IMR-90 (cell line): Measurements from ENCODE around the gene HDGF. TPM values are rescaled to one million over a fixed set of nuclear protein-coding genes. Genes with fewer than 3 reads are reported as not detected.

Experiments used
- ATAC-seq: fragments of 200-7000 bp; cut with Tn5 transposase; 2 replicates; pipeline ENCODE4 v1.9.1; 2020; ENCODE audit warnings: low read depth, mild to moderate bottlenecking, moderate library complexity
- BruUV-seq: library from RNA; stranded (reverse); fragments of 400-500 nt; replicated peaks from 2 replicates; lab custom pipeline; 2021; lab: Mats Ljungman, UMichigan
- CTCF ChIA-PET: fragments of 300-600 bp; formaldehyde crosslinking; extraction: SDS; loops from one replicate; lab custom pipeline; 2021; ENCODE audit warnings: antibody characterized with exemption; lab: Yijun Ruan, JAX
- POLR2A ChIA-PET: fragments of 300-600 bp; sonication (Branson Sonifier 250); formaldehyde crosslinking; loops from one replicate; lab custom pipeline; 2022; ENCODE audit warnings: antibody characterized with exemption; ENCODE audit not compliant: unreplicated experiment; lab: Charles Lee
- DNase-seq: peaks from one replicate; pipeline ENCODE4 v3.0.0; 2013
- H2AFZ ChIP-seq: replicated peaks from 2 replicates; pipeline ENCODE3; 2013; ENCODE audit warnings: low read length, mild to moderate bottlenecking; ENCODE audit not compliant: poor library complexity
- H2AK5ac ChIP-seq: 2 replicates; pipeline ENCODE4 v1.6.1; 2013; ENCODE audit warnings: low read depth, low read length, inconsistent platforms
- H2AK9ac ChIP-seq: replicated peaks from 2 replicates; pipeline ENCODE3; 2013; ENCODE audit warnings: mild to moderate bottlenecking, low read depth, low read length, moderate library complexity; ENCODE audit not compliant: poor library complexity
- H2BK120ac ChIP-seq: 2 replicates; pipeline ENCODE4 v1.6.1; 2013; ENCODE audit warnings: low read depth, low read length, inconsistent platforms
- H2BK15ac ChIP-seq: 3 replicates; pipeline ENCODE4 v1.6.1; 2013; ENCODE audit warnings: low read depth, low read length, inconsistent platforms
- H2BK20ac ChIP-seq: 2 replicates; pipeline ENCODE4 v1.6.1; 2013; ENCODE audit warnings: low read depth, mild to moderate bottlenecking, inconsistent platforms, low read length, moderate library complexity
- H2BK5ac ChIP-seq: 2 replicates; pipeline ENCODE4 v1.6.1; 2013; ENCODE audit warnings: mild to moderate bottlenecking, low read depth, low read length, inconsistent platforms; ENCODE audit not compliant: poor library complexity, severe bottlenecking
- H3K14ac ChIP-seq: replicated peaks from 2 replicates; pipeline ENCODE4 v1.6.1; 2013; ENCODE audit warnings: low read depth, low read length, inconsistent platforms
- H3K18ac ChIP-seq: 2 replicates; pipeline ENCODE4 v1.6.1; 2013; ENCODE audit warnings: low read depth, low read length, control low read depth
- H3K23ac ChIP-seq: 2 replicates; pipeline ENCODE4 v1.6.1; 2013; ENCODE audit warnings: low read depth, low read length, inconsistent platforms
- H3K27ac ChIP-seq: 2 replicates; pipeline ENCODE4 v1.5.1; 2013; ENCODE audit warnings: mild to moderate bottlenecking, control low read depth, low read length; ENCODE audit not compliant: insufficient read depth
- H3K27me3 ChIP-seq: 2 replicates; pipeline ENCODE4 v1.6.1; 2013; ENCODE audit warnings: low read length; ENCODE audit not compliant: control insufficient read depth, insufficient read depth
- H3K36me3 ChIP-seq: 2 replicates; pipeline ENCODE4 v1.6.1; 2013; ENCODE audit warnings: low read length, mixed read lengths; ENCODE audit not compliant: control insufficient read depth, insufficient read depth
- H3K4ac ChIP-seq: 2 replicates; pipeline ENCODE4 v1.6.1; 2013; ENCODE audit warnings: low read depth, low read length, inconsistent platforms
- H3K4me1 ChIP-seq: 2 replicates; pipeline ENCODE4 v1.6.1; 2013; ENCODE audit warnings: low read length, mixed read lengths; ENCODE audit not compliant: control insufficient read depth, insufficient read depth
- H3K4me2 ChIP-seq: 2 replicates; pipeline ENCODE4 v1.6.1; 2013; ENCODE audit warnings: low read depth, mild to moderate bottlenecking, control low read depth, low read length, moderate library complexity
- H3K4me3 ChIP-seq: 2 replicates; pipeline ENCODE4 v1.5.1; 2013; ENCODE audit warnings: low read depth, mild to moderate bottlenecking, control low read depth, low read length, moderate library complexity; ENCODE audit not compliant: insufficient read depth
- H3K56ac ChIP-seq: 2 replicates; pipeline ENCODE4 v1.6.1; 2013; ENCODE audit warnings: low read length, inconsistent platforms; ENCODE audit not compliant: insufficient read depth; ENCODE audit errors: extremely low read depth
- H3K79me1 ChIP-seq, 2 experiments: 2 replicates each; pipeline ENCODE4 v1.6.1; 2013; ENCODE audit warnings: low read length in 2 of 2, inconsistent platforms in 1 of 2, low read depth in 1 of 2
- H3K9ac ChIP-seq: 2 replicates; pipeline ENCODE4 v1.6.1; 2013; ENCODE audit warnings: low read depth, low read length, control low read depth
- H3K9me1 ChIP-seq: 2 replicates; pipeline ENCODE4 v1.6.1; 2013; ENCODE audit warnings: low read length, inconsistent platforms; ENCODE audit not compliant: insufficient read depth
- H3K9me3 ChIP-seq: 2 replicates; pipeline ENCODE4 v1.6.1; 2013; ENCODE audit warnings: low read length; ENCODE audit not compliant: control insufficient read depth, insufficient read depth
- H4K20me1 ChIP-seq: 2 replicates; pipeline ENCODE4 v1.6.1; 2013; ENCODE audit warnings: low read length, inconsistent platforms; ENCODE audit not compliant: insufficient read depth
- H4K5ac ChIP-seq: 2 replicates; pipeline ENCODE4 v1.6.1; 2013; ENCODE audit warnings: mild to moderate bottlenecking, low read depth, low read length, control low read depth
- H4K8ac ChIP-seq, 2 experiments: 2 replicates each; pipeline ENCODE4 v1.6.1; 2013; ENCODE audit warnings: low read depth in 2 of 2, low read length in 2 of 2, control low read depth in 1 of 2, inconsistent platforms in 1 of 2
- H4K91ac ChIP-seq: 2 replicates; pipeline ENCODE4 v1.6.1; 2013; ENCODE audit warnings: low read depth, low read length, inconsistent platforms; ENCODE audit not compliant: insufficient read depth
- BHLHE40 ChIP-seq: fragments of 150-350 bp; IDR thresholded peaks from 2 replicates; pipeline ENCODE4 v1.6.1; 2016; ENCODE audit warnings: mild to moderate bottlenecking, low read depth, low read length
- CEBPB ChIP-seq: IDR thresholded peaks from 2 replicates; pipeline ENCODE4 v1.6.1; 2012; ENCODE audit warnings: low read depth, low read length, improper control_type of control experiment
- CHD1 ChIP-seq: IDR thresholded peaks from 2 replicates; pipeline ENCODE4 v1.6.1; 2012; ENCODE audit warnings: low read depth, low read length, improper control_type of control experiment
- CTCF ChIP-seq: conservative IDR thresholded peaks from 2 replicates; pipeline ENCODE4 v1.5.1; 2012; ENCODE audit warnings: mild to moderate bottlenecking, low read depth, low read length, improper control_type of control experiment
- FOS ChIP-seq: fragments of 150-350 bp; IDR thresholded peaks from 2 replicates; pipeline ENCODE4 v1.6.1; 2016; ENCODE audit warnings: low read depth, low read length
- MAFK ChIP-seq: IDR thresholded peaks from 2 replicates; pipeline ENCODE4 v1.6.1; 2012; ENCODE audit warnings: low read depth, low read length, improper control_type of control experiment
- MAZ ChIP-seq: IDR thresholded peaks from 2 replicates; pipeline ENCODE4 v1.6.1; 2012; ENCODE audit warnings: low read depth, mild to moderate bottlenecking, low read length, improper control_type of control experiment, moderate library complexity, borderline replicate concordance
- MXI1 ChIP-seq: IDR thresholded peaks from 2 replicates; pipeline ENCODE4 v1.6.1; 2012; ENCODE audit warnings: low read depth, mild to moderate bottlenecking, low read length, moderate library complexity, borderline replicate concordance
- NFE2L2 ChIP-seq: fragments of 150-350 bp; IDR thresholded peaks from 2 replicates; pipeline ENCODE4 v1.6.1; 2016; ENCODE audit warnings: low read depth, mild to moderate bottlenecking, low read length
- POLR2A ChIP-seq: IDR thresholded peaks from 2 replicates; pipeline ENCODE4 v1.6.1; 2012; ENCODE audit warnings: mild to moderate bottlenecking, low read depth, low read length
- RAD21 ChIP-seq: IDR thresholded peaks from 2 replicates; pipeline ENCODE4 v1.6.1; 2012; ENCODE audit warnings: low read length, improper control_type of control experiment
- RCOR1 ChIP-seq: IDR thresholded peaks from 2 replicates; pipeline ENCODE4 v1.6.1; 2012; ENCODE audit warnings: mild to moderate bottlenecking, low read length, improper control_type of control experiment; ENCODE audit not compliant: insufficient replicate concordance
- RFX5 ChIP-seq: IDR thresholded peaks from 2 replicates; pipeline ENCODE4 v1.8.0; 2012; ENCODE audit warnings: low read depth, mild to moderate bottlenecking, low read length, moderate library complexity
- SMC3 ChIP-seq: fragments of 150-350 bp; IDR thresholded peaks from 2 replicates; pipeline ENCODE4 v1.6.1; 2016; ENCODE audit warnings: low read depth, mild to moderate bottlenecking, antibody characterized with exemption, low read length, moderate library complexity
- USF2 ChIP-seq: fragments of 150-350 bp; IDR thresholded peaks from 2 replicates; pipeline ENCODE4 v1.6.1; 2017; ENCODE audit warnings: mild to moderate bottlenecking, antibody characterized with exemption, low read length, low read depth
- WGBS, 2 experiments: methylation state at CpG; one replicate each; pipeline versions ENCODE4 v1.1.5 to v1.1.7; 2013; ENCODE audit warnings: missing lambda C conversion rate in 2 of 2; ENCODE audit not compliant: insufficient read length in 1 of 2; ENCODE audit errors: extremely low coverage in 2 of 2; 5-methylcytosine and 5-hydroxymethylcytosine counted together
- dilution Hi-C: fragments of 300-500 bp; cut with HindIII; formaldehyde crosslinking; loops from one replicate; pipeline ENCODE4 v1.14.3; 2018; ENCODE audit warnings: low sequenced_read_pairs; ENCODE audit not compliant: unreplicated experiment
- in situ Hi-C: fragments of 300-500 bp; cut with MboI; formaldehyde crosslinking; loops from 3 replicates; pipeline ENCODE4 v1.14.3; 2019; ENCODE audit warnings: low sequenced_read_pairs, inconsistent platforms, mixed read lengths
- intact Hi-C: fragments of 100-400 bp; cut with micrococcal nuclease; formaldehyde crosslinking; loops from 2 replicates; pipeline ENCODE4 v1.10.0; 2022
- polyA plus RNA-seq, 3 experiments: library from polyadenylated mRNA; depleted of rRNA; stranded (reverse); fragments of >200 nt; gene quantifications; 2 replicates each; pipeline ENCODE4 v1.2.3, GENCODE V29; 2012; ENCODE audit warnings: low replicate concordance in 1 of 3
- total RNA-seq: library from RNA; depleted of rRNA; stranded (reverse); fragments of >200 nt; gene quantifications from 2 replicates; pipeline ENCODE4 v1.2.3, GENCODE V29; 2012
- TF ChIP-seq, protein P1 (sequence below): fragments of 150-350 bp; IDR thresholded peaks from 2 replicates; pipeline ENCODE4 v1.6.1; 2016; ENCODE audit warnings: low read depth, mild to moderate bottlenecking, low read length, moderate library complexity, borderline replicate concordance

HDGF gene
- total and polyA plus RNA-seq, 2 of the 4 experiments (the other 2 are of a cell fraction), result 94.6 to 123 TPM

DNA sequence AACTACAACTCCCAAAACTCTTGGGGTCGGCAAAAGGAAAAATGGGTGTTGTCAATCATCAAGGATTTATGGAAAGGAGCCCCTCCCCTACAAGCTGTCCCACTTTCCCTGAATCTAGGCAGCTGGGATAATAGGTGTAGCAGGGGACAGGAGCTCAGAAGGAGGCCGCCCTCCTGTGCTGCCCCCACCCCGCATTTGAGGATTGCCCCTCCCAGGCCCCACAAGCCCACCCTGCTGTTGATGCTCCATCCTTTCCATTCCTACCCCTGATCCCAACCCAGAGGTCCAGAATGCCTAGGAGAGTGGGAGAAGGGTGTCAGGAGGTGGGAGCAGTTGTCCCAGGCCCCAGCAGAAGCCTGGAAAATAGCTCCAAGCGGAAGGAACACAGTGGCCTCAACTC lies 8.7 kb downstream of the HDGF start:
- ATAC-seq, result no peak
- no peak overlapping the region for H3K56ac ChIP-seq
- H3K79me1 ChIP-seq, result peaks cover 10 to 74% of the 10 kb centered on the region in 2 experiments; a peak in 3 of 4 replicates
- no peak overlapping the region for H2AFZ ChIP-seq
- H4K91ac ChIP-seq, result no peak overlapping the region
- in situ Hi-C loops, result no loop called here
- peaks cover 28% of the 10 kb centered on the region for H3K36me3 ChIP-seq
- H3K4me3 ChIP-seq, result no peak overlapping the region
- DNase-seq, result no peak
- H2BK5ac ChIP-seq, result no peak overlapping the region
- H3K27me3 ChIP-seq, result no peaks in the 10 kb centered on the region
- no peak overlapping the region for H4K5ac ChIP-seq
- intact Hi-C loops, result no loop called here
- WGBS, 2 experiments, result 100% methylated on average over 1 of the region's 4 CpGs; no CpG with 5 or more reads in 1 of the 2 experiments
- no peak overlapping the region for H3K23ac ChIP-seq
- no peak overlapping the region for H3K4me2 ChIP-seq
- H3K27ac ChIP-seq, result no peak overlapping the region
- 0 out of 2 replicates have a peak, but pooled peaks cover 11% of the 10 kb centered on the region for H4K20me1 ChIP-seq
- no peak overlapping the region for H2BK120ac ChIP-seq
- ChIA-PET POLR2A (no interaction called here), CTCF (interaction anchor here (1.7 kb wide), 1 partner anchor 17 kb away, joined by 4 read pairs; no protein-coding TSS in a partner anchor)
- no peak overlapping the region for H2AK9ac ChIP-seq
- no peak overlapping the region for H4K8ac ChIP-seq
- no peak overlapping the region for H3K18ac ChIP-seq
- H3K4me1 ChIP-seq, result peaks cover 12% of the 10 kb centered on the region
- no peak overlapping the region for H3K9ac ChIP-seq
- dilution Hi-C loops, result no loop called here
- no peak overlapping the region for H3K14ac ChIP-seq
- peaks cover 14% of the 10 kb centered on the region for H3K9me1 ChIP-seq
- no peak overlapping the region for H3K4ac ChIP-seq
- H2BK15ac ChIP-seq, result no peak overlapping the region
- H2BK20ac ChIP-seq, result no peak overlapping the region
- TF ChIP-seq, protein P1, sequence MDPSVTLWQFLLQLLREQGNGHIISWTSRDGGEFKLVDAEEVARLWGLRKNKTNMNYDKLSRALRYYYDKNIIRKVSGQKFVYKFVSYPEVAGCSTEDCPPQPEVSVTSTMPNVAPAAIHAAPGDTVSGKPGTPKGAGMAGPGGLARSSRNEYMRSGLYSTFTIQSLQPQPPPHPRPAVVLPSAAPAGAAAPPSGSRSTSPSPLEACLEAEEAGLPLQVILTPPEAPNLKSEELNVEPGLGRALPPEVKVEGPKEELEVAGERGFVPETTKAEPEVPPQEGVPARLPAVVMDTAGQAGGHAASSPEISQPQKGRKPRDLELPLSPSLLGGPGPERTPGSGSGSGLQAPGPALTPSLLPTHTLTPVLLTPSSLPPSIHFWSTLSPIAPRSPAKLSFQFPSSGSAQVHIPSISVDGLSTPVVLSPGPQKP, result no peak
- TF ChIP-seq RAD21 (no peak), USF2 (no peak), CEBPB (no peak), FOS (no peak), RCOR1 (no peak), CHD1 (no peak), NFE2L2 (no peak), SMC3 (no peak), CTCF (no peak), BHLHE40 (no peak), MAFK (no peak), RFX5 (no peak), MXI1 (no peak), POLR2A (no peak), MAZ (no peak)
- no TSS peak for BruUV-seq
- no peaks in the 10 kb centered on the region for H3K9me3 ChIP-seq
- no peak overlapping the region for H2AK5ac ChIP-seq
